ENCODE data around the gene OR52H1. TPM values are rescaled to one million over a fixed set of nuclear protein-coding genes. Genes with fewer than 3 reads are reported as not detected.

OR52H1 gene
- total and polyA plus RNA-seq, 2 of the 4 experiments (the other 2 are of a cell fraction), result 0.18 TPM; not detected in 1

DNA sequence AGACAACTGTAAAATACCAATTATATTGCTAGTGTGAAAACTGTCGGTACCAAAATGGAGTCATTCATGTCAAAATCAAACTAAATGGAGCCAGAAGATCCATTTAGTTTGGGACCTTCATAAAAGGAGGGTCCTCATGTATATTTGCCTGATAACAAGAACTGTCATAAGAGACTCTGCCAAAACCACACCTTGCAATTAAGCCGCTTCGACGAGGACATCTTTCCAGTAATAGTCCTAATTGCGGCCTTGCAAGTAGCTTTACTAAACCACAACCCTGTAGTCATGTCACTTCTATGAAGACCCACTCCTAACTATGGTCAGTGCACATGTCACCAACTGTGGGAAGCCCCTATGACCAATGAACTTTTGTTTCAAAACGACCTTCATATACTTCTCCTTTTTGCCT lies 47.9 kb downstream of the OR52H1 start:
- ChIA-PET POLR2A (ENCODE audit: unreplicated experiment) (no interaction called here), CTCF (no interaction called here)
- H3K4ac ChIP-seq (ENCODE audit: low read depth, low read length), result no peak overlapping the region
- H3K9me1 ChIP-seq (ENCODE audit: insufficient read depth, low read length), result no peaks in the 10 kb centered on the region
- 93% methylated on average over 4 of the region's 6 CpGs; no CpG with 5 or more reads in 1 of the 2 experiments for WGBS, 2 experiments (ENCODE audit: extremely low coverage in 2 of 2, insufficient read length in 1 of 2)
- no peak overlapping the region for H2AFZ ChIP-seq (replicated peaks; ENCODE audit: low read length, poor library complexity)
- no peaks in the 10 kb centered on the region for H3K27me3 ChIP-seq (ENCODE audit: control insufficient read depth, insufficient read depth, low read length)
- H4K91ac ChIP-seq (ENCODE audit: insufficient read depth, low read depth, low read length), result no peak overlapping the region
- H3K4me3 ChIP-seq (ENCODE audit: insufficient read depth, low read depth, low read length), result no peak overlapping the region
- H3K9ac ChIP-seq (ENCODE audit: low read depth, low read length), result no peak overlapping the region
- no peak overlapping the region for H4K5ac ChIP-seq (ENCODE audit: low read depth, low read length)
- no peak for ATAC-seq (ENCODE audit: low read depth)
- no peak overlapping the region for H2AK5ac ChIP-seq (ENCODE audit: low read depth, low read length)
- no peak overlapping the region for H2BK120ac ChIP-seq (ENCODE audit: low read depth, low read length)
- H3K4me1 ChIP-seq (ENCODE audit: control insufficient read depth, insufficient read depth, low read length), result no peaks in the 10 kb centered on the region
- in situ Hi-C loops (cut with MboI; ENCODE audit: low sequenced_read_pairs) (no loop called here), intact Hi-C loops (cut with micrococcal nuclease) (no loop called here), dilution Hi-C loops (cut with HindIII; ENCODE audit: low sequenced_read_pairs, unreplicated experiment) (no loop called here)
- H3K79me1 ChIP-seq (ENCODE audit: low read depth in 1 of 2, low read length in 2 of 2), result no peaks in the 10 kb centered on the region
- no peak overlapping the region for H2BK5ac ChIP-seq (ENCODE audit: low read depth, low read length, poor library complexity, severe bottlenecking)
- H3K4me2 ChIP-seq (ENCODE audit: low read depth, low read length), result no peak overlapping the region
- no peak overlapping the region for H3K14ac ChIP-seq (replicated peaks; ENCODE audit: low read depth, low read length)
- no peak overlapping the region for H3K23ac ChIP-seq (ENCODE audit: low read depth, low read length)
- no peak overlapping the region for H3K56ac ChIP-seq (ENCODE audit: extremely low read depth, insufficient read depth, low read length)
- no TSS peak for BruUV-seq (replicated peaks)
- no peaks in the 10 kb centered on the region for H4K20me1 ChIP-seq (ENCODE audit: insufficient read depth, low read length)
- H3K36me3 ChIP-seq (ENCODE audit: control insufficient read depth, insufficient read depth, low read length), result no peaks in the 10 kb centered on the region
- H3K18ac ChIP-seq (ENCODE audit: low read depth, low read length), result no peak overlapping the region
- no peak overlapping the region for H2BK15ac ChIP-seq (ENCODE audit: low read depth, low read length)
- no peak overlapping the region for H2AK9ac ChIP-seq (replicated peaks; ENCODE audit: low read depth, low read length, poor library complexity)
- H3K27ac ChIP-seq (ENCODE audit: insufficient read depth, low read length), result no peak overlapping the region
- H3K9me3 ChIP-seq (ENCODE audit: control insufficient read depth, insufficient read depth, low read length), result no peaks in the 10 kb centered on the region
- DNase-seq, result no peak
- TF ChIP-seq RFX5 (IDR thresholded peaks at IDR 0.05; ENCODE audit: low read depth, low read length) (no peak), MAZ (IDR thresholded peaks at IDR 0.05; ENCODE audit: borderline replicate concordance, low read depth, low read length) (no peak), MAFK (IDR thresholded peaks at IDR 0.05; ENCODE audit: low read depth, low read length) (no peak), FOS (IDR thresholded peaks at IDR 0.05; ENCODE audit: low read depth, low read length) (no peak), SMC3 (IDR thresholded peaks at IDR 0.05; ENCODE audit: low read depth, low read length) (no peak), RCOR1 (IDR thresholded peaks at IDR 0.05; ENCODE audit: insufficient replicate concordance, low read length) (no peak), BHLHE40 (IDR thresholded peaks at IDR 0.05; ENCODE audit: low read depth, low read length) (no peak), MXI1 (IDR thresholded peaks at IDR 0.05; ENCODE audit: borderline replicate concordance, low read depth, low read length) (no peak), NFE2L2 (IDR thresholded peaks at IDR 0.05; ENCODE audit: low read depth, low read length) (no peak), POLR2A (IDR thresholded peaks at IDR 0.05; ENCODE audit: low read depth, low read length) (no peak)
- TF ChIP-seq, protein P1, sequence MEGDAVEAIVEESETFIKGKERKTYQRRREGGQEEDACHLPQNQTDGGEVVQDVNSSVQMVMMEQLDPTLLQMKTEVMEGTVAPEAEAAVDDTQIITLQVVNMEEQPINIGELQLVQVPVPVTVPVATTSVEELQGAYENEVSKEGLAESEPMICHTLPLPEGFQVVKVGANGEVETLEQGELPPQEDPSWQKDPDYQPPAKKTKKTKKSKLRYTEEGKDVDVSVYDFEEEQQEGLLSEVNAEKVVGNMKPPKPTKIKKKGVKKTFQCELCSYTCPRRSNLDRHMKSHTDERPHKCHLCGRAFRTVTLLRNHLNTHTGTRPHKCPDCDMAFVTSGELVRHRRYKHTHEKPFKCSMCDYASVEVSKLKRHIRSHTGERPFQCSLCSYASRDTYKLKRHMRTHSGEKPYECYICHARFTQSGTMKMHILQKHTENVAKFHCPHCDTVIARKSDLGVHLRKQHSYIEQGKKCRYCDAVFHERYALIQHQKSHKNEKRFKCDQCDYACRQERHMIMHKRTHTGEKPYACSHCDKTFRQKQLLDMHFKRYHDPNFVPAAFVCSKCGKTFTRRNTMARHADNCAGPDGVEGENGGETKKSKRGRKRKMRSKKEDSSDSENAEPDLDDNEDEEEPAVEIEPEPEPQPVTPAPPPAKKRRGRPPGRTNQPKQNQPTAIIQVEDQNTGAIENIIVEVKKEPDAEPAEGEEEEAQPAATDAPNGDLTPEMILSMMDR (conservative IDR thresholded peaks at IDR 0.05; ENCODE audit: low read depth, low read length), result no peak
- TF ChIP-seq, protein P2, sequence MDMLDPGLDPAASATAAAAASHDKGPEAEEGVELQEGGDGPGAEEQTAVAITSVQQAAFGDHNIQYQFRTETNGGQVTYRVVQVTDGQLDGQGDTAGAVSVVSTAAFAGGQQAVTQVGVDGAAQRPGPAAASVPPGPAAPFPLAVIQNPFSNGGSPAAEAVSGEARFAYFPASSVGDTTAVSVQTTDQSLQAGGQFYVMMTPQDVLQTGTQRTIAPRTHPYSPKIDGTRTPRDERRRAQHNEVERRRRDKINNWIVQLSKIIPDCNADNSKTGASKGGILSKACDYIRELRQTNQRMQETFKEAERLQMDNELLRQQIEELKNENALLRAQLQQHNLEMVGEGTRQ (IDR thresholded peaks at IDR 0.05; ENCODE audit: low read depth, low read length), result no peak
- no peak overlapping the region for H2BK20ac ChIP-seq (ENCODE audit: low read depth, low read length)
- H4K8ac ChIP-seq (ENCODE audit: low read depth in 2 of 2, low read length in 2 of 2), result no peak overlapping the region

Measured in IMR-90 (cell line).